IPS-20b (cell line): Measurements from ENCODE around the gene RARG.
A peak's percentile ranks its signal among the peaks of the same experiment; 100 is the strongest.

Source experiments
- H3K27ac ChIP-seq: one replicate; pipeline ENCODE4 v1.5.1; 2013; ENCODE audit warnings: low read length
- H3K27me3 ChIP-seq: 2 replicates; pipeline ENCODE4 v1.6.1; 2013; ENCODE audit warnings: mild to moderate bottlenecking, low read length, inconsistent platforms; ENCODE audit not compliant: insufficient read depth
- H3K36me3 ChIP-seq: 2 replicates; pipeline ENCODE4 v1.6.1; 2013; ENCODE audit warnings: low read depth, mild to moderate bottlenecking, inconsistent platforms, low read length, moderate library complexity; ENCODE audit not compliant: insufficient read depth
- H3K4me1 ChIP-seq: 2 replicates; pipeline ENCODE4 v1.6.1; 2013; ENCODE audit warnings: mild to moderate bottlenecking, control low read depth, inconsistent platforms, low read length, moderate library complexity; ENCODE audit not compliant: insufficient read depth
- H3K4me3 ChIP-seq: 2 replicates; pipeline ENCODE4 v1.5.1; 2013; ENCODE audit warnings: mild to moderate bottlenecking, low read length, inconsistent platforms
- H3K9ac ChIP-seq: 2 replicates; pipeline ENCODE4 v1.6.1; 2013; ENCODE audit warnings: low read depth, mild to moderate bottlenecking, inconsistent platforms, low read length, moderate library complexity
- H3K9me3 ChIP-seq: 2 replicates; pipeline ENCODE4 v1.6.1; 2013; ENCODE audit warnings: mild to moderate bottlenecking, low read depth, low read length, inconsistent platforms; ENCODE audit not compliant: insufficient read depth

Gene RARG

DNA sequence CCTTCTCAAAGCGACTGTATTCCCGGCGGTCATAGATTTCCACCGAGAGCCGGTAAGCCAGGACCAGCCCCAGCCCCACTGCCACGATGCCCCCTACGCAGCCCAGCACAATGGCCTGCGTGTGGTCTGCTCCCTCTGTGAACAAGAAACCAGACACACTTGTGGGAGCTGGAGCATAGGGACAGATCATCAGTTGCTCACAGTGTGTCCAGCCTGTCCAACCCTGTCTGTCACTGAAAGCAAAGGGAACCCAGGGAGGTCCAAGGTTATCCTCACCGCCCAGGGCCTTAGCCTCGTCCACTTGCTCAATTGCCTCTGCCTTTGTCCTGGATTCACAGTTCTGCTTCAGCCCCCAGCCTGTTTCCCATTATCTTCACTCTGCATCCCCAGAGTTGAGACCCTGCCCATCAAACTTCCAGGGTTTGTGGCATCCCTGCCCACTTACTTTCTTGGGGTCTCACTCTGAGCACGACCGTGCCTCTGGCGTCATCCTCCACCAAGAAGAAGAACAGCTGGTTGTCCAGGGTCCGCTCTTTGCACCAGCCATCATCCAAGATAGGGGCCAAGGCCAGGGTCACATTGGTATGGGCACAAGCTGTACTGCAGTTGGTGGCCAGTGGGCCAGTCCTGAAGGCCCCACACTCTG lies 40.0 kb downstream of the RARG start:
- no peaks in the 10 kb centered on the region for H3K9me3 ChIP-seq
- H3K36me3 ChIP-seq, result peaks cover 14% of the 10 kb centered on the region
- no peak overlapping the region for H3K9ac ChIP-seq
- peaks cover 6% of the 10 kb centered on the region; the same call in 1 of the 2 replicates for H3K4me1 ChIP-seq
- H3K4me3 ChIP-seq, result no peak overlapping the region
- peaks cover 42% of the 10 kb centered on the region for H3K27me3 ChIP-seq
- H3K27ac ChIP-seq, result no peak overlapping the region

DNA sequence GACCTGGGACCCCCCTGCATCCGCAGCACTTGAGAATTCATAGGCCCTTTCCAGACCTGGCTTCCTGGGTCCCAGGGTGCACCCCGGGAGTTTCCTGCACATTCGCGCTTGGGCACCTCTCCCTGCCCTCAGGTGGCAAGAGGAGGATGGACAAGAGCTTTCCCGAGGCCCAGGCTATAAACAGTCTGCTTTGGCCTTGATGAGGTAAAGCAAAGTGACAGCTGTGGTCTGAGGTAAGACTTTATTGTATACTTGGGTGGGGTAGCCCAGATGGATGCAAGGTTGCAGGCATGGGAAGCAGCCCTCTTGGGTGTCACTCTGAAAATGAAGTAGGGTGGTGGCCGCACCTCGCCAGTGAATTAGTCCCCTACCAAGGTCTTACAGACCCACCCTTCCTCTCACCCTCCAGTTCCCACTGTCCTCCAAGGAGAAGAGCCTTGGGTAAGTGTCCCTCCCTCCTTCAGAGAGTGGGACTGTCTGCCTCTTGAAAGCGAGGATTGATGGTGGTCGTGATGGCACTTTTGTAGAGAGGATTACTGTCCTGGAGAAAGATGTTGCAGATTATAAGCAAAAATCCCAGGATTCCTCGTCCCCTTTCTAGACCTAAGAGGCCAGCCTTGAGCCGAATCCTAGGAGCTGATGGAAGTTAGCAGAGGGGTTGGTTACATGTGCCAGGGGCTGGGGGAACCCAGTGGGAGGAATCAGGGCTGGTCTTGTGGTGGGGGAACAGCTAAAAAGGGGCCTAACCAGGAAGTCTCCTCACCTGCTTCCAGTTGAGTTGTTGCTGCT lies 40.7 kb downstream of the RARG start:
- H3K36me3 ChIP-seq, result peaks cover 21% of the 10 kb centered on the region
- peaks cover 34% of the 10 kb centered on the region for H3K27me3 ChIP-seq
- H3K4me3 ChIP-seq, result no peak overlapping the region
- no peak overlapping the region for H3K27ac ChIP-seq
- H3K9ac ChIP-seq, result no peak overlapping the region
- H3K9me3 ChIP-seq, result no peaks in the 10 kb centered on the region
- peaks cover 6% of the 10 kb centered on the region; the same call in 1 of the 2 replicates for H3K4me1 ChIP-seq

DNA sequence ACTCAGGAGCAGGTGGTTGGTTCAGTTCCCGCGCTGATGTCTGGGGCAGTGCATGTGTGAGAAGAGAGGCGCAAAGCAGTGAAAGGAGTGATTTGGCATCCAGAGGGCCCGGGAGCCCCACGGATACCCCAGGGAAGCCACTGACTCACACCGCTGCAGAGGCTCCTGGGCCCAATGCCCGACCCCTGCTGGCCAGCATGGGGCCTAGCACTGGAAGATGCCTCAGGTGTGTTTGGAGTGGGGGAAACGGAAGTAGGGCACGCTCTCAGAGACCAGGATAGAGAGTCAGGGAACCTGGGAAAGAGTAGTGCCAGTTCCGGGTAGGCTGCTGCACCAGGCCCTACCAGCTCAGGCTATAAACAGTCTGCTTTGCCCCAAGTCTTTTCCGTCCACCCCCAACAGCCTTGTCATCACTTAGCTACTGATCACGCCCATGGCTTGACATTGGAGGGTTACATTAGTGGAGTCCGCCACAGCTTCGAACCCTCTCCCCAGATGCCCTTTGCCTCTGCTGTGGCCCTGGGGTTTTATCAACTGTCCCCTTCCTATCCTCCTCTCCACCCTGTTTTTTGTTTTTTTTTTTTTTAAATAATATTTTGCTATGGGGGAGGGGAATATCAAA lies 41.8 kb downstream of the RARG start:
- no peaks in the 10 kb centered on the region for H3K9me3 ChIP-seq
- H3K4me1 ChIP-seq, result peaks cover 6% of the 10 kb centered on the region; the same call in 1 of the 2 replicates
- H3K27me3 ChIP-seq, result peaks cover 24% of the 10 kb centered on the region
- no peak overlapping the region for H3K9ac ChIP-seq
- H3K36me3 ChIP-seq, result peaks cover 32% of the 10 kb centered on the region
- no peak overlapping the region for H3K4me3 ChIP-seq
- no peak overlapping the region for H3K27ac ChIP-seq

GRCh38 chr12:53187145-53187899 lies 44.7 kb downstream of the RARG start:
- H3K27me3 ChIP-seq, result no peaks in the 10 kb centered on the region
- peaks cover 58% of the 10 kb centered on the region for H3K36me3 ChIP-seq
- peaks cover 6% of the 10 kb centered on the region; the same call in 1 of the 2 replicates for H3K4me1 ChIP-seq
- no peaks in the 10 kb centered on the region for H3K9me3 ChIP-seq
- no peak overlapping the region for H3K9ac ChIP-seq
- H3K4me3 ChIP-seq, result no peak overlapping the region
- H3K27ac ChIP-seq, result no peak overlapping the region

DNA sequence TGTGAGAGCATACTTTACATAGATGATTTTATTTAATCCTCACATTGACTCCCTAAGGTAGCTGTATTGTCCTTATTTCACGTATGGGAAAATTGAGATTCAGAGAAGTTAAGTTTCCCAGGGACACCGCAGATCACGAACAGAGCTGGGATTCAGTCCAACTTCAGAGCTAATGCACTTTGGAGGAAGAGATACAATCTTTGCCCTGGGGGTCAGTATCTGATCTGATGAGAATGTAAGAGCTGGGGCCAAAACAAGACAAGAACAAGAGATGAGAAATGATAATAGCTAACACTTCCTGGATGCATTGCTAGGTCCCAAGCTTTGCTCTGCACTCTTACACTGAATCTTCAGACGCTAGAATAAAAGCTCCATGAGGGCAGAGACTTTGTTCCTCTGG lies 45.3 kb downstream of the RARG start:
- Histone ChIP-seq H3K9ac (no peak overlapping the region), H3K36me3 (peaks cover 63% of the 10 kb centered on the region), H3K27ac (no peak overlapping the region), H3K27me3 (no peaks in the 10 kb centered on the region), H3K4me3 (no peak overlapping the region), H3K9me3 (no peaks in the 10 kb centered on the region), H3K4me1 (peaks cover 9% of the 10 kb centered on the region)

DNA sequence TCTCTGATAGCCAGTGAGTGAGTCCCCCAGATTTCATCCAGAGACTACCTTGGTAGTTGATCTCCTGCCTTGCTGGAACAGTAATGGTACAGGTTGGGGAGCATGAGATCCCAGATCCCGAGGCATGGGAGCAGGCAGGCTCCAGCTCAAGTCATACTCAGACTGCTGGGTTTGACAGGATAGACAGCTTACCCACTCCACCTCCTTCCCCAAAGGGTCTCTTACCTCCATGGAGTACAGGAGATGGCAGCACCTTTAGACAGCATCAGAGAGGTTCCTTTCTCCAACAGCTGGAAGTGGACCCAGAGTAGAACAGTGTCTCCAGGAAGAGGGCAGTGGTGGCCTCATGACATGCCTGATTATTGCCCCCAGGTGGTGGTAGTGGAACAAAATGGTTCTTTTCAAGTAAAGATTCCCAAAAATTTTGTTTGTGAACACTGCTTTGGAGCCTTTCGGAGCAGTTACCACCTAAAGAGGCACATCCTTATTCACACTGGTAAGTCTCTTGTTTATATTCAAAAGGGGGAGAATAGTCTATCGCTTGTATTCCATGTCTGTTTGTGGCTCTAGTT lies 46.3 kb downstream of the RARG start:
- no peak overlapping the region for H3K27ac ChIP-seq
- no peaks in the 10 kb centered on the region for H3K27me3 ChIP-seq
- H3K4me3 ChIP-seq, result no peak overlapping the region
- H3K4me1 ChIP-seq, result peaks cover 13% of the 10 kb centered on the region
- H3K36me3 ChIP-seq, result peaks cover 65% of the 10 kb centered on the region
- H3K9ac ChIP-seq, result no peak overlapping the region
- H3K9me3 ChIP-seq, result no peaks in the 10 kb centered on the region

DNA sequence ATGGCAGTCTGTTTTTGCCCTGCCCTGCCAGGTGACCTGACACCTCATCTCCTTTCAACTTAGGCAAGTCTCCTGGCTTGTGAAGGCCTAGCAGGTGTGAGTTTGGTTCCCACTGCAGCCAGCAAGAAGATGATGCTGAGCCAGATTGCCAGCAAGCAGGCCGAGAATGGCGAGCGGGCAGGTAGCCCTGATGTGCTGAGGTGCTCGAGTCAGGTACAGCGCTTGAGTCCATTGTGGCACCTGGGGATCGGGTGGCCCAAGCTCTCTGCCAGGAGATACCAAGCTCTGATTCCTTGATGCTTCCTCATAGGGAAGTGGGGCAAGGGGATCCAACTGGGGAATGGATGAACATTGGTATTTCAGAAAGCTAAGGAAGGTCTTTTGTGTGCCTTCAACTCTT lies 47.2 kb downstream of the RARG start:
- Histone ChIP-seq H3K4me3 (no peak overlapping the region), H3K4me1 (peaks cover 14% of the 10 kb centered on the region), H3K9me3 (no peaks in the 10 kb centered on the region), H3K9ac (no peak overlapping the region), H3K27me3 (peaks cover 1% of the 10 kb centered on the region), H3K36me3 (peaks cover 65% of the 10 kb centered on the region), H3K27ac (no peak overlapping the region)

GRCh38 chr12:53182903-53183302 lies 49.1 kb downstream of the RARG start:
- Histone ChIP-seq H3K27me3 (peaks cover 19% of the 10 kb centered on the region), H3K9ac (no peak overlapping the region), H3K4me3 (no peak overlapping the region), H3K4me1 (peaks cover 12% of the 10 kb centered on the region), H3K9me3 (no peaks in the 10 kb centered on the region), H3K36me3 (peaks cover 61% of the 10 kb centered on the region), H3K27ac (no peak overlapping the region)

- H3K27me3 ChIP-seq, result peaks cover 28% of the 10 kb centered on the region
- H3K36me3 ChIP-seq, result peaks cover 51% of the 10 kb centered on the region
- H3K9ac ChIP-seq, result no peak overlapping the region
- no peaks in the 10 kb centered on the region for H3K9me3 ChIP-seq
- peaks cover 12% of the 10 kb centered on the region for H3K4me1 ChIP-seq
- no peak overlapping the region for H3K27ac ChIP-seq
- peak overlapping the region; percentile 74; the same call in 1 of the 2 replicates for H3K4me3 ChIP-seq
Measured at GRCh38 chr12:53181935-53182334, 50.1 kb downstream of the RARG start.

DNA sequence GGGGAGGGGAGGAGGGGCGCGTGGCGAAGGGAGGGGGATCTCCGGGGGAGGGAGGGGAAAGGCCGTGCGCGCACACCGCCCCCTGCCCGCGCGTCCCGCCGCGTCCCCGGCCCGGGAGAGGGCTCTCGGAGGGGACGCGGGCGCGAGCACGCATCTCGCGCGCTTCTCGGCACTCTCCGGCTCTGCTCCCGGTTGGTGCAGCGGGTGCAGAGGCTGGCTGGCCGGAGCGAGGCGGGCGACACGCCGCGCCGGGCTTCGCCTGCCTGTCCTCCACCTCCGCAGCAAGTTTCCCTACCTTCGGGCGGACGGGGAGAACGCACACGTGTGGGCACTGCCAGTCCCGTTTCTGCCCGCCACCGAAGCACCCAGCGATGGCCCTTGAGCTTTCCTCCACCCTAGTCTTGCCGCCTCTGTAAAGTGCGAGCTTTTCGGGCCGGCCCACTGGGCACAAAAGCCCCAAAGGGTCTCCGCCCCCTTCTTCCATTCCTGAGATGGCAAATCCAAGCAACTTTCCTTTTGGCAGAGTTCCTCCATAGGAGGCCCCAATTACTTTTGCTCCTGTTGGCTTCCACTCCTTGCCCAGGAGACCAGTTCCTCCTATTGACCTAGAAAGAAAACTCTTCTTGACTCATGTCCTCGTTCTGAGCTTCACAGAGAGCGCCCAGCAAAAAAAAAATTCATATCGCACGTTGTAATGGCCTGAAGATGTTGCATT lies 50.9 kb downstream of the RARG start:
- peaks cover 12% of the 10 kb centered on the region for H3K4me1 ChIP-seq
- H3K9me3 ChIP-seq, result no peaks in the 10 kb centered on the region
- peaks cover 42% of the 10 kb centered on the region for H3K36me3 ChIP-seq

More for the DNA sequence above, 50.9 kb downstream of the RARG start:
- H3K27me3 ChIP-seq, result peaks cover 36% of the 10 kb centered on the region
- H3K4me3 ChIP-seq, result peak overlapping the region; percentile 74
- no peak overlapping the region for H3K27ac ChIP-seq
- H3K9ac ChIP-seq, result peak overlapping the region; percentile 89; the same call in 1 of the 2 replicates
